Astrocyte (in vitro differentiated cells and primary cell): Measurements from ENCODE around the gene OOEP.

Source experiments
- CTCF ChIP-seq: IDR thresholded peaks from 2 replicates; pipeline ENCODE4 v1.5.1; 2011; ENCODE audit warnings: low read depth, mild to moderate bottlenecking, inconsistent platforms, low read length, moderate library complexity; ENCODE audit not compliant: insufficient read depth
- EZH2 ChIP-seq: IDR thresholded peaks from 2 replicates; pipeline ENCODE4 v1.6.1; 2012; ENCODE audit warnings: mild to moderate bottlenecking, low read length, inconsistent platforms; ENCODE audit not compliant: insufficient read depth

GRCh38 chr6:73368675-73369074 is 1.0 kb downstream of the OOEP start:
- TF ChIP-seq CTCF (no peak), EZH2 (no peak)
